Measurements from ENCODE around the gene LRIG2.
"Not testable (repeated sequence)": the region's sequence is repeated elsewhere in the genome, so short reads cannot be mapped to it uniquely, and the experiment has no call there.

Gene LRIG2

DNA sequence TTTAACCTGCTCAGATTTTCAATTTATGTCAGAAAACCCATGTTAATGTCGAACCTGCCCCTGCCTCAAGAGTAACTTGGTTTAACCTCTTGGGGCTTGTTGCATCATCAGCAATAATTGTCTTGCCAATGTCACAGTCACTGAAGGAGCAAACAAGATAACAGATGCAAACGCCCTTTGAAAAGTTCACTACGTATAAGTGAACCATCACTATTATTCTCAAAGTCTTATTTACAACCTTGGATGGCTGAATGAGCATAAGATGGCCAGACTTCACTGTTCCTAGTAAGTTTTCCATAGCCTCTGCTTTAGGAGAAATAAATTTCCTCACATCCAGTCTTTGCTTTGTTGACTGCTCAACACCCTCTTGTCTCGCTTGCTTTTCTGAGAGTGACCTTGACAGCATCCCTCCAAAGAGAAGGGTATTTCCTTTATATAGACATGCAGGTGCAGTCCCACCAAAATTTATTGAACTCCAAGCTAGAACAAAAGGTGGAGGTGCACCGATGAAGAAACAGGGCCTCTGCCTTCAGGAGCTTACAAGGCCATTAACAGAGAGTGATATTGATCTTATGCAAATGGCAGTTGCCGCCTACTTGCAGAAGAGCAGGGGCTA lies 749 bp upstream of the LRIG2 start:
- no peak for DNase-seq

DNA sequence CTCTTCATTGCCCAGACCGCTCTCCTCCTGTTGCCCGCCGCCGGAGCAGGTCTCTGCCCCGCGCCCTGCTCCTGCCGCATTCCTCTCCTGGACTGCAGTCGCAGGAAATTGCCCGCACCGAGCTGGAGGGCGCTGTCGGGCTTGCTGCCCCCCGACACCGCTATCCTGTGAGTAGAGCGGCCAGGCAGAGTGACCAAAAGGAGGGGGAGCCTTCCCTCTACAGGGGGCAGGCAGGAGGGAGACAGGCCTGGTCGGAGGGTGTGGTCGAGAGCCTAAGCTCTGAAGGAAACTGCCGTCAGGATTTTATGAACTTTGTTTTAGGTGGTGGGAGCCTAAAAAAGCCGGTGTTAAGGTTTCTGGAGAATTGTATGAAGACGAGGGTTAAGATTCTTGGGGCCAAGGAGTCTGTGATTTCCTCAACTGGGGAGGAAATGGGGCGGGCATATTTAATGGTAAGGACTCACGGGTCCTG lies 517 bp downstream of the LRIG2 start:
- no peak for DNase-seq

DNA sequence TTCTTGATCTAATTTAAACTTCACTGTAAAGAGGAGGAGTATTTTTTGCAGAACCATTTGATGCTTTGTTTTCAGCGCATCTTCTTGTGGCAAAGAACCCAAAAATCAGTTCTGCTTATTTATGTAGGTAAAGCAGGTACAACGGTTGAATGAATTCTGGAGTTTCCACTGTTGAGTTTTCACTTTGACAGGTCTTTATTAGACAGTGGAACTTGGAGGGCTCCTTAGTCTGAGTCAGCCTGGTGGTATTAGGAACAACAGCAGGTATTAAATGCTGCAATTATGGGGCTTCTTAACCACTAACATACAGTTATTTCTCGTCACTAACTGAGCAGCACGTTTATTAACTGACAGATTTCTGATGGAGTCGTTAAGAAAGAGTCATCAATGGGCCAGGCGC lies 1.2 kb downstream of the LRIG2 start:
- DNase-seq, result no peak

DNA sequence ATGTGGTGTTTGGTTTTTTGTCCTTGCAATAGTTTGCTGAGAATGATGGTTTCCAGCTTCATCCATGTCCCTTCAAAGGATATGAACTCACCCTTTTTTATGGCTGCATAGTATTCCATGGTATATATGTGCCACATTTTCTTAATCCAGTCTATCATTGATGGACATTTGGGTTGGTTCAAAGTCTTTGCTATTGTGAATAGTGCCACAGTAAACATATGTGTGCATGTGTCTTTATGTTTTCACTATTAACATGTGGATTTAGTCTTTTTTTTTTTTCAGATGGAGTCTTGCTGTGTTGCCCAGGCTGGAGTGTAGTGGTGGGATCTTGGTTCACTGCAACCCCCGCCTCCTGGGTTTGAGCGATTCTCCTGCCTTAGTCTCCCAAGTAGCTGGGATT lies 5.0 kb downstream of the LRIG2 start:
- not testable (repeated sequence) for DNase-seq

DNA sequence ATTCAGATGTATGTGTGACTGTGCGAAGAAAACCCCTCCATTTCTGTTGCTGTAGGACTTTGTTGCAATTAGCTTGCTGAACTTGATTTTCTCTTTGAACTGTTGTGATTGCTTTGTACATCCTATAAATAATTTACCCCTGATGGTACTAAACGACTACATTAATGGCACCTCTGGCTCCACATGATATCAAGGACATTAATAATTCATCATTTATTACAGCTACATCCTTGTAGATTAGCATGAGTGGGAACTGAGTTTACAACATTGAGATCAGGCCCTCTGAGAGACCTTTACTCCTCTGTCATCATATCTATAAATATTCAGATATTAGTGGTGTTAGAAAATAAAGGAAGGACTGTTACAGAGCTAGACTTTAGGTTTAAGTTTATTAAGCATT lies 13.5 kb downstream of the LRIG2 start:
- no peak for DNase-seq

- no peak for DNase-seq
These were observed 16.0 kb downstream of the LRIG2 start for GRCh38 chr1:113088972-113089371.

DNA sequence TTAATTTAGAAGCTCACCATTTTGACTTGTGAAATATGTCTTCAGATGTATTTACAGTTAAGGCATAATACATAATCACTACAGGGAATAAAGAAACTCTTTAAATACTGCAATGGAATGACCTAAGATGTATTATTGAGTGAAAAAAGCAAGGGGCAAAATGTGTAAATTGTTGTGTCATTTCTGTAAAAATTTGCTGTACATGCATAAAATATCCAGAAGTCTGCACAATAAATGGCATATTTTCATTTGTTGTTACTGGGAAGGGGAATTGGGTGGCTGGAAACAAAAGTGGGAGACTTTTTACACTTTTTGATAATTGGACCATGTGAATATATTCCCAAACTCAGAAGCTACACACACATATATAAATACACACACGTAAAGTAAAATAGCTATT lies 17.1 kb downstream of the LRIG2 start:
- no peak for DNase-seq

DNA sequence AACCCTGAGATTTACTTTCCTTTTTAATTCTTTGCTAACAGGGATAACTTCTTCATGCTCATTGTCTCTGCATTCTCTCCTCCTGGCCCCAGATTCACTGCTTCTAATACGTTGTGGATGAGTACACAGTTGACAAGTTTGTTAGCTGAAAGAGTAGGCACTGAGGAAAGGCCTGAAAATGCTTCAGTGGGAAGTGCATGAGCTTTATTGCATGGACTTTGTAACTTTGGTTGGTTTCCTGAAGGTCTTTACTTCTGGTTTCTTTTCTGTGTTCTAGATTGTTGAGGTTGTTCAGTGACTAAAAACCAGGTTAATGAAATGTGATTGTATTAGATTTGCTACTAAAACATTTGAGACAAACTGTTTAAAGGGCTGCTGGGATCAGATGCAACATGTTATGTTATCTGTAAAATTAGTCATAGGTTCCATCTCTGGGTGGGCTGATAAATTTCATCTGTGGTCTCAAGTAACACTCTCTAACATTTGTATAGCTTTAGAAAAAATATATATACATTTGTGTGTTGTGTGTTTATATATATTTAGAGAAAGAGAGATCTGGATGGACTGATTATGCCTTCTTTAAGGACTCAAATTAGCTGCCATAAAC lies 19.1 kb downstream of the LRIG2 start:
- no peak for DNase-seq

GRCh38 chr1:113094506-113094905 lies 21.5 kb downstream of the LRIG2 start:
- DNase-seq, result no peak

- DNase-seq, result no peak
These were observed 22.9 kb downstream of the LRIG2 start for GRCh38 chr1:113095790-113096455.

GRCh38 chr1:113096493-113096892 lies 23.5 kb downstream of the LRIG2 start:
- DNase-seq, result no peak

DNA sequence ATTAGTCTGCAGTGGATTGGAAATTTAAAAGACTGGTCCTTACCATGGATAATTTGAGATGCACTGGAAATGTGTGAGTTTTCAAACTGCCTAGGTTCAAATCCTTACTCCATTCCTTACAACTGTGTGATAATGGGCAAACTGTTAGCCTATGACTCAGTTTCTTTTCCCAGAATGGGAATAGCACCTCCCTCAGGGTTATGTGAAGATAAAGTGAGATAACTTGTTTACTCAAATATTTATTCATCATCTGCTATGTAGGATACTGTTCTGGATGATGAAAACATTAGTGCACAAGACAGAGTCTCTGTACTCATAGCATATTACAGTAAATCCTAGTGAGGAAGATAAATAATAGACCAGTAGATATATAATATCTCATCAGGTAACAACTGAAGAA lies 28.6 kb downstream of the LRIG2 start:
- DNase-seq, result no peak

DNA sequence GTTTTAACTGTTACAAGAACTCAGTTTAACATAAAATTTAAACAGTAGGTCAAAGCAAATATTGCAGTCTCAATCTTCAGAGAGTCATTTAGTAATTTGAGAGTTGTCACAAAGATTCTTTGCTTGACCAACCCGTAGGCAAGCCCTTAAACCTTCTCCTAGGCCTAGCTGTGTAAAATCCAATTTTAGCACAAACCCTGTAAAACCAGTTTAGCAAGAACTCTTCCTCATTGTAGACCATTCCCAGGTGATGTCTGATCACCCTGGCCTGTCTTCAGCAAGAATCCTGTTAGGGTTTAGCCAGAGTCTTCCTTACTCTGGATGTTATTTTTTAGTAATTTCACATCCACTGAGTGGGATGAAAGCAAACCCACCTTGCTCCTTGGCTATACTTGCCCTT lies 30.1 kb downstream of the LRIG2 start:
- DNase-seq, result no peak

DNA sequence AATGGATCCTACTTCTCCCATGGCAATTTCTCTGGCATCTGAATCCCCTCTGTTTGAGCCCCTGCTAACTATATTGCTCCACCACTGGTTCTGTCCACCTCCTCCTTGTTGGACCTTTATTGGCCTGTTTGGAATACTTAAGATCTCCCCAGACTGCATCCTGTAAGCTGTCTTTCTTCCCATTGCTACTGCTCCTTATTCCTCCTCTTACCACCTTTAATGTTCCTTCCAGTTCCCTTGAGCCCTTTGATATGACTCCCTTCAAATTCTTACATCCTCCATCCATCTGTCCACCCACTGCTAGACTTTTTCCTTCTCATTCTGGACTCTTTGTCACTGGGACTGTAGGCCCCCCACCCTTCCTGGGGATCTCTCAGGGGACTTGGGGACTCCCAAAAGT lies 31.0 kb downstream of the LRIG2 start:
- no peak for DNase-seq

GRCh38 chr1:113106910-113107309 lies 33.9 kb downstream of the LRIG2 start:
- no peak for DNase-seq

- no peak for DNase-seq
These were observed 37.0 kb downstream of the LRIG2 start for GRCh38 chr1:113109908-113110554.

GRCh38 chr1:113118266-113118665 lies 45.3 kb downstream of the LRIG2 start:
- DNase-seq, result no peak

- no peak for DNase-seq
These were observed 50.7 kb downstream of the LRIG2 start for GRCh38 chr1:113123737-113124136.

DNA sequence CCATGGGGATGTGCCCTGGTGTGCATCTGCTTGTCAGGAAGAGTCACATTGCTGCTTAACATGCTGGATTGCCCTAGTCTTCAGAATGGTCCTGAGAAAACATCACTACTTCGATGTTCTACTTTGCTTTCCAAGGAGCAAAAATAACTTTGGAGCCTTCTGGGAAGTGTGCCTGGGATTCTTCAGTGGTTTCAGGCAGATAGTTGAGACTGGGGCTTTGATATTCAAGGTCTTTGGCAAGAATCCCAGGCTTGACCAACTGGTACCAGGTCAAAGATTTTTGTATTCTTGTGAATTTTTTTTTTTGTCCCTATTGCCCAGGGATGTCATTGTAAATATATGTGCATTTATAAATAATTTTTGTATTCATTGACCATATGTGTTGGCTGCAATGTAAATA lies 51.4 kb downstream of the LRIG2 start:
- DNase-seq, result no peak

DNA sequence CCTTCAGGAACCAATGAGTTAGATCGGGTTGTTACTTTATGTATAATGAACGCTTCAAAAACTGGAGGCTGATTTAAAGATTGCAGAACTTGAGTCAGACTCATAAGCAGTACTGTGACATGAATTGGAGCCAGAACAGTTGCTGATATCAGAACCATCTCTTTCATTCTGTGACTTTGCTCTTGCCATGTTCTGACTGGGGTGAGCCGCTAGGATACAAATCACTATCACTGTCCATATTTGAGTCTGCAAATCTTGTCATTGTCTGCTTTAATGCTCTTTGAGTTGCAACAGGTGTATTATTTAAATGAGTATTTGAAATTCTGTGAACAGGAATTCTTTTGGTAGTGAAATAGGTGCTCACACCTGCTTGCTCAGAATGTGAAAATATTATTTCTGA lies 52.5 kb downstream of the LRIG2 start:
- DNase-seq, result no peak

DNA sequence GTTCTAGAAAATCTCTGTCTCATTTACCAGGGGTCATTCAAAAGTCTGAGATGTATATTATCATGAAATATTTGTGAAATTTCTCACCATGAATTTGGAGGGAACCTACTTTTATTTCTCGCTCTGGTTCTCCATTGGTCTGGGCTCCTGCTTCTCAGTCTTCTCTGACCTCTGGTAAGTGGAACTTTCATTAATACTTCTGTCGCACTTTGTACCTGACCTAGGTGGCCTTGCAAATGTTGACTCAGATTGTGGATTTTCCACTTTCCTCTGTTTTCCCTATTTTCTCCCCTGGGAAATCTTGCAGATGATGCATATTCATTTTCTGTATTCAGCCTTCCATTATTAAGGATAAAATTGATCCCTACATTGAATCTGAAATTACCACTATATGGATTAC lies 53.2 kb downstream of the LRIG2 start:
- DNase-seq, result no peak

- no peak for DNase-seq
These were observed 55.1 kb downstream of the LRIG2 start for GRCh38 chr1:113128116-113128515.

GRCh38 chr1:113129529-113130185 lies 56.7 kb downstream of the LRIG2 start:
- no peak for DNase-seq

DNA sequence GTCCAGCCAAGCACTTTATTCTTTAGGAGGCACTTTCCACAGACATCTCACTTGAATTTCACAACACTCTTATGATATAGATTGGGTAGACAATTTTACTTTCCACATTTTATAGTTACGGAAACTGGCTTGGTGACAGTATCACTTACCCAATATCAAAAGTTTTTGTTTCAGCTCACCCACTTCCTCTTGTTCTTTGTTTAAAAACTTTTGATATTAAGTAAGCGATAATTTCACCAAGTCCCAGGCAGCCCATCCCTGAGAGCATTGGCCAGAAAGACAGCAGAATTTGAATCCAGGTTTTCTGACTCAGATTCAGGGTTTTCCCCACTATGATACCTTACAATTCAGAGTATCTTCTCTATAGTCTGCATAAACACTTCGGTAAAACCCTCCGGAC lies 60.0 kb downstream of the LRIG2 start:
- DNase-seq, result no peak
